ENCODE data around the gene ABLIM2.

Gene ABLIM2

DNA sequence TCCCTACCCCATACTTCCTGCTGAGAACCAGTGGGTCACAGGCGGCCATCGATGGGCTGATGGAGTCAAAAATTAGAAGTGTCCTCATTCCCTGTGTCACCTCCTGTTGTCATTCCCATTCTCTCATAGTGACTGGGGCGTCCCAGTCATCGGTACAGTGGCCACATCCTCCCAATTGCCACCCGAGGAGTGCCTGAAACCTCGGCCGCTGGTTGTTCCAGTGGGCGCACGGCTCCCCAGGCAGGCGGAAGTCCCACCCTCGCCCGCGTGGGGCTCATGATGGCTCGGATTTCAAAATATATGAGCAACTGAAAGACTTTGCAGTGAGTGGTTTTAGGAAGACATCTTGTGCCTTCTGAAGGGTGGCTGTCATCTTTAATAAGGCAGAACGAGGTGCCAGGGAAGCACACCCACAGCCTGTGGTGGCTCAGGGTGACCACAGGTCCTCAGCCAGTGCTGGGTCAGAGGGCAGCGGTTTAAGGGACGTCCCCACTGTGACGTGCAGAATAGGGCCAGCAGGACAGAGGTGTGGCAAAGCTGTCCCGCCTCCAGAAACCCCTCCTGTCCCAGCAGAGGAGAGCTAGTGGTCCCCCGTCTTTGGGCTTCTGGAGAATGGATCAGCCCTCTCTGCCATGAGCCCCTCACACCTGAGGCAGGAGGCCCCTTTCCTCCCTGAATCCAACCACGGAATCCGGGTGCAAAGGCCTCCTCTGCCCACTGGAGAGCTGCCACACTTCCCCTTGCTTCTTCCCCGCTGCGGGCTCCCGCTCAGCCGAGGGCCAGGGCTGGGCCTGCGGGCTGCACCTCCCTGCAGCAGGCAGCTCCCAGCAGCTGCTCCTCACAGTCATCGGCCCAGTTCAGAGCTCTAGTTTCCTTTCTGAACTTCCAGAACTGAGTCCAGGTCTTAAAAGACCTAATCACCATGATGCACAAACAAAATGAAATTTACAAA is 90.4 kb downstream of the ABLIM2 start:
- no peak for DNase-seq (ENCODE audit: low spot score)

DNA sequence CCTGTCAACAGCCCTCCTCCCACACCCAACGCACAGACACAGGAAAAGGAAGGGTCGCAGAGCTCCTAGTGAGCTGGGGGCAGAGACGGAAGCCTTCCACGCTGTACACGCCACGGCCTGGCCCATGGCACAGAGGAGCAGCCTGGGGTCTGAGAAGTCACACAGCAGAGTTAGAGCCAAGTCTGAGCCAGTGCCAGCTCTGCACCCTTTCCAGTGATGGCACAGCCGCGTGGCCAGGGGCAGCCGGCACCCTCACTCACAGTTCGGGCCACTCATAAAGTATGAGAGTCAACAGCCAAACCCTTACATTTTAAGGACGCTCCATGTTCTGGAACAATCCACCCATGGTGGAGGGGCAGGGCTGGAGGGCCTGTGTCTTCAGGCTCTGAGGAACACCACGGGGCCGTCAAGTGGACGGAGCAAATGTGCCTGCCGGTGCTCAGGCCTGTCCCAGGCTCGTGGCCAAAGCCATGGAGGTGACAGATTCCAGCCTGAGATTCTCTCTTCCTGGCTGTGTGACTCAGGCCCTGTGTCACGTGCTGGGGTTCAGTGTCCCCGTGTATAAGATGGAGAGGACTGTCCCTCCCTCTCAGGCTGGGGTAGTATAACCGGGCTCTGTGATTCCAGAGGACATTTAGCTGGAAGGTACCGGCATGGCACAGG is 91.2 kb downstream of the ABLIM2 start:
- DNase-seq (ENCODE audit: low spot score), result no peak

DNA sequence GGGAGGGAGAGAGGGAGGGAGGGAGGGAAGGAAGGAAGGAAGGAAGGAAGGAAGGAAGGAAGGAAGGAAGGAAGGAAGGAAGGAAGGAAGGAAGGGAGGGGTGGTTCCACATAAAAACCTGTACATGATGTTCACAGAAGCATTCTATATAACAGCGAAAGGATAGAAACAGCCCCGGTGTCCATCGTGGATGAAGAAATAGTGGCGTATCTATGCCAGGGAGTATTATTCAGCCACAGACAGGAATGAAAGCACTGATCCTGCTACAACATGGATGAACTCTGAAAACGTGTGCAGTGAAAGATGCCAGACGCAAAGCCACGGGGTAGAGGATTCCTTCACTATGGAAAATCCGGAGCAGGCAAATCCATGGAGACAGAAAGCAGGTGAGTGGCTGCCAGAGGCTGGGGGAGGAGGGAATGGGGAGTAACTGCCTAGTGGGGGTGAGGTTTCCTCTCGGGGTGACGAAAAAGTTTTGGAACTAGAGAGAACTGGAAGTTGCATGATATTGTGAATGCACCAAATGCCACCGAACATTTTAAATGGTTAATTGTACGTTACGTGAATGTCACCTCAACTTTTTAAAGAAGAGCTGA is 92.2 kb downstream of the ABLIM2 start:
- no peak for DNase-seq (ENCODE audit: low spot score)

DNA sequence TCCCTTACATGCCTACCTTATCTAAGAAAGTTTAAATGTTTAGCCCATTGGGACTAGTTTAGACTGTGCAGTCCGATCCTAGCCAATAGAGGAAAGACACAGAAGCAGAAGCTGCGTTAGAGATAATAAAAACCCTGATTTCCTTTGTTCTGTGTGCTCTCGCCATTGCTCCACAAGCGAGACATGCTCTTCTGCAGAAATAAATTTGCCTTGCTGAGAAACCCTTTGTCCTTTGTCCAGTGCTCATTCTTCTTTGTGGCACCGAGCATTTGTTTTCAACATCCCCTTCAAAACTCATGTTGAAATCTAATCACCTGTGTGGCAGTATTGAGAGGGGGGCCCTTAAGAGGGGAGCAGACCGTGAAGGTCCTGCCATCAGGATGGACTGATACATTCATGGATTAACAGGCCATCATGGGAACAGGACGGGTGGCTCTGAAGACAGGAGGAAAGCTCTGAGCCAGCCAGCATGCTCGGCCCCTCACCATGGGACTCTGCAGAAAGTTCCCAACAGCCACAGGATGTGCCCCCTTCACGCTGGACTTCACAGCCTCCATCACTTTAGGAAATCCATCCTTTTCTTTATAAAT is 94.5 kb downstream of the ABLIM2 start:
- no peak for DNase-seq (ENCODE audit: low spot score)

DNA sequence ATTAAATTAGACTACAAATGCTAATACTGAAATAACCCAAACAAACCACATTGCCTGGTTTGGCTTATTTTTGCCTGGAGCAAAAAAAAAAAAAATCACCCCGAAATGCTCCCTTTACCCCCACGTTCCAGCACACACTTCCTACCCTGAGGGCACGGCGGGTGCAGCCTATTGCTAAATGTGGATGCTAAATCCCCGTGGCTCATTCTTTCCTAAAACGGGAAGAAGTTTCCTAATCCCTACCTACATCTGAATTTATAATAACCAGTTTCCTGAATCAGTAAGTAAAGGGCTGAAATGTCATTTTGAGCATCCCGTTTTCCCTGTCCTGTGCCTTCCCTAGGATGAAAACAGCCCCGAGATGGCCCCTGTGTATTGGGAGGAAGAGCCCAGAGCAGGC is 97.0 kb downstream of the ABLIM2 start:
- DNase-seq (ENCODE audit: low spot score), result no peak

DNA sequence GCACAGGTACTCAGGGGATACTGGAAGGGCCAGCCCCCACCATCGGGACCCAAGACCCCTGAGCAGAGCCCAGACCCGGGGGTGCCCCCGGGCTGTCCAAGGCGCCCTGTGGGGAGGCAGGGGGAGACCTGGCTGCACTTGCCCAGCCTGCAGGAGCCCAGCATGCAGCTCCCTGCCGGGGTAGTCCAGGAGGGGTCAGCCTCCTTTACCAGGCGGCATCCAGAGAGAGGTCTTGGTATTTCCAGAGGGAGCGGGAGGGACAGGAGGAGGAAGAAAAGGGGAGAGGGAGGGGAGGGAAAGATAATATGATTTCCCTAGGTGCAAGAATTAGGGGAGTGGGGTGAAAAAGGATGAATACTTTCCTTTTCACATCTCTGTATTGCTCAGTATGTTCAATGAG is 97.5 kb downstream of the ABLIM2 start:
- no peak for DNase-seq (ENCODE audit: low spot score)

DNA sequence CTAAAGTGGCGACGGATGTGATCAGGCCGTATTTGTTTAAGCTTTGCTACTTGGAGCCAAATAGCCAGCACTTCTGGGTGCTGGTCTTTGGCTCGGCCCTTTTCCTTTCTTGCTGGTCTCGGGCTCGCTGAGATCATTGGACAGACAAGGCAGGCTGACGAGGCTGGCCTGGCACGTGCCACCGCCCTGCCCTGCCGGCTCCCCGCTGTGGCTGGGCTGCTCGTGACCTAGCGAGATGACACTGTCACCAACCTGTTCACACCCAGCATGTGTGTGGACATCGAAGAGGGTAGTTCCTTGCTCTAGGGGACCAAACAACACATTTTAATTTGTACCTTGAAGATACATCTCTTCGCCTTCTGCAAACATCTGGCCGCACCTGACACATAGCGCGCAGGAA is 98.0 kb downstream of the ABLIM2 start:
- DNase-seq (ENCODE audit: low spot score), result no peak

DNA sequence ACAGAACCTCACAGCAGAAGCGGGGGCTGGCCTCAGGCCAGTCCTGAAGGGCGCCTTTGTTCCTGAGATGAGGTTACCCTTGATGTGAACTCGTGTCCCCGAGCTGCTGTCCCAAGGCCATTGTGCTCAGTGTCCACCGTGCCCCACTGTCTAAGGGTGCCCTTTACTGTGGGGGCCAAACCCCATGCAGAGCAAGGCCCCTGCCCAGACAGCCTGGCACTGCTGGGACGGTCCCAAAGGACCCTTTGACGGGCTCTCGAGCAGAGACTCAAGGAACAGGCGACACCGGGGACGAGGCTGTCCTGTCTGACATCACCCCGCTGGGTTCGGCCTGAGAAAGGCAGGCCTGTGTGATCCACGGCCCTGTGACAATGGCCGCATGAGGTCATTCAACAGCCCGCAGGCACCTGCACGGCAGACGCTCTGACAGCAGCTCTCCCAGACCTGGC is 100.6 kb downstream of the ABLIM2 start:
- no peak for DNase-seq (ENCODE audit: low spot score)

DNA sequence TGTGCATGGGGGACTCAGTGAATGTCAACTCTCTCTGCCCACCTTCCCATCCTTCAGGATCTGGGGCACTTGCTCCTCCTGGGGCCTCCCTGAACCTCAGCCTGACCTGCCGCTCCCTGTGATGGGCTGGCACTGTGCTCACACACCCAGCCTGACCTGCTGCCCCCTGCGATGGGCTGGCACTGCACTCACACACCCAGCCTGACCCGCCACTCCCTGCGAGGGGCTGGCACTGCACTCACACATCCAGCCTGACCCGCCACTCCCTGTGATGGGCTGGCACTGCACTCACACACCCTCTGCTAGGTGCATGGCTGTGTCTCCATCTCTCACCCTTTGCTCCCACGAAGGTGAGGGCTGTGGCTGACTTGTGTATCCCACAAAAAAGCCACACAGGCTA is 103.4 kb downstream of the ABLIM2 start:
- no peak for DNase-seq (ENCODE audit: low spot score)

DNA sequence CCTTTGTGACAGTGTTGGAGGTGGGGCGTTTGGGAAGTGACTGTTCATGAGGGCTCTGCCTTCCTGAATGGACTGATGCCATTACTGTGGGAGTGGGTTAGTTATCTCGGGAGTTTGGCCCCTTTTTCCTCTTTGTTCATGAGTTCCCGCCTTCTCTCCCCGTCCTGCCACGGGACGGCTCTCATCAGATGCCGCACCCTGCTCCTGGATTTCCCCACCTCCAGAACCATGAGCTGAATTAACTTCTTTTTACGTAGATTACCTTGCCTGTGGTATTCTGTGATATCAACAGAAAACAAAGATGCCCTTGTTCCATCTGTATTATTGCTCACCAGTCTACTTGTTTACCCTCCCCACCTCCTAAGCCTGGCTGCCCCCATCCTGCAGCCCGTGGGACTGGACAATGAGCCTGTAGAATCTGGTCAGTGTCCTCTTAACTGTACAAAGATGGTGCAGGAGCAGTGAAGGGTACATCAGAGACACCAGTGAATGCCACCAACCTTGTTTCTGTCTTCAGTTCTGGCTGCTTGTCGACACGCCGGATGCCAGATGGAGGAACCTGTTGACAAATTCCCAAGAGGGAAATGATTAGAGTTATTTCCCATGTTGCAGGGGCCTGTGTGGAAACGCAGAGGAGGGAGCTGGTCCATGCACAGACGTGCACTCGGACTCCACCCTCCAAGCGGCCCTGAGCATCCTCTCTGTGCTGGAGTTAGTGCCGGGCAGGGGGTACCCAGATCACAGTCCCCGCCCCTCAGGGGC is 104.7 kb downstream of the ABLIM2 start:
- no peak for DNase-seq (ENCODE audit: low spot score)

DNA sequence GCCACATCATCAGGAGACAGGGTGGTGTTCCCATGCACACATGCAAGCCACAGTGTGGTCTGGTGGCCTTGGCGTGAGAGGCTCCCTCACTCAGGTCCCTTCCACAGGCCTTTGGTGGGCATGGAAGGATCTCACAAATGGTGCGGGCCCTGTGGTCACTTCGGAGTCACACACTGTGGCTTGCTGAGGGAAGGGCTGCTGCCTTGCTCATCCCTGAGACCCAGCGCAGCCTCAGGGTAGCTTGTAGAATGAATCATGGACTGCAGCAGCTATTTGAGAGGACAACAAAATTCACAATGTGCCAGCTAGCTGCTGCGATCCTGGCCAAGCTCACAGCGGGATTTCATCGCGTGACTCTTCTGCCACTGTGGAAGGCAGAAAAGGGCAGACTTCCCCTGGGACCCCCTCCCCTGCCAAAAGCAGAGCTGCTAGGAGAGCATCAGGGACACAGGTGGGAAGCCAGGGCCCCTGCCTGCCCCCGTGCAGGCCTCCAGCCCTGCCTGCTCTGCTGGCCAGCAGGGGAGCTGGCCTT is 106.4 kb downstream of the ABLIM2 start:
- no peak for DNase-seq (ENCODE audit: low spot score)

DNA sequence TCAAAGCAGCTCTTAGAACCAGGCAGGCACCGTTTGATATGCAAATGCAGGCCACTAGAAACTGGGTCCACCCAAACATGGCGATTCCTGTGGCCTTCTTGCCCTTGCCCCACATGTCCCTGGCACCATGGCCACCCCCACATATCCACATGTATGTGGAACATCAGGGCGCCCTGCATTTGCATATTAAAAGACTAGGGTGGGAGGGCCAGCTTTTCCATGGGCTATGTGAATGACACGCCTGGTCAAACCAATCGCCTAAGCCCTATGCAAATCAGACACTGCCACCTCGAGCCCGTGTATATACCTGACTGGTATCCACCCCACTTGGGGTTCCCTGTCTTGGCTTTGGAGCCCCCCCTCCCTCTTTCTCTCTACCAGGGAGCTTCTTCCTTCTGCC is 107.0 kb downstream of the ABLIM2 start:
- DNase-seq (ENCODE audit: low spot score), result no peak

DNA sequence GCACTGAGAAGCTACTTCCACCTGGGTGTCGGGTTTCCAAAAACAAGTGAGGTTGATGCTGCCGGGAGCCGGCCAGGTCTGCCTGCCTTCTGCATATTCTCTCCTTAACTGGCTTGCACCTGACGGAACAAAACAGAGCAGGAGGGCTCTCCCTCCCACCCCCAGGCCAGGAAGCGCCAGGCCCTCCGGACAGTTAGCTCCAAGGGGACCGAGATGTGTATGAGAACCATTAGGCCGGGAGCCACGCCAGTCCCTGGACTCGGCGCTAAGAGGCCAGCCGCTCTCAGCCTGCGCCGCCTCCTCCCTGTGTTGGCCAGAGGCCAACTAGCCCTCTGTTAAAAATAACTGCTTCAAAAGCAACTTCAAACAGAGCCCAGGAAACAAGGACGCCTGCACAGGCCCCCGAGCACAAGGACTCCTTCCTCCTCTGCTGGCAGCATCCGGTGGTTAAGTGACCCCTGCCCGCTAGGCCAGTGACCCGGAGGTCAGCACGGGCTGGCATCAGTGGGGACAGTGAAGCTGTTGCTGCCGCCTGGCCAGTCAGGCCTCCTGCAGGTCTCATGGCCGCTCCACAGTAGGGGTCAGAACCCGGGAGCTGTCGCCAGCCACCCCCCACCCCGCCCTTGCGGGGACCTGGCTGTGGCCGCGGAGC is 107.9 kb downstream of the ABLIM2 start:
- DNase-seq (ENCODE audit: low spot score), result no peak

DNA sequence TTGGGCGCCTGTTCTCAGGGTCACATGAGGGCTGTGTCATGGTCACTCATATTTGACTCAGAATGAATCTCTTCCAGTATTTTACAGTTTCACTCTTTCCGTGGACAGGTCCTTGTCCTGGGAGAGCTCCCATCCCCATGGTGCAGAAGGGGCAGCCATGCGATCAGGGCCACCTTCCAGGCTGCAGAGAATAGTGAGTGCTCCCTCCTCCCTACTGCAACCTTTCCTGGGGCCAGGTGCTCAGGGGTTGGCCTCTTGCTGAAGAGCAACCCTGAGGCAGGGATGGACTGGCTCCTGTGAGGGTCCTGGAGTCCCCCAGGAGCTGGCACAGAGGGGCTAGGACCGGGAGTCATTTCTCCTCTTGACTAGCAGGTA is 108.4 kb downstream of the ABLIM2 start:
- DNase-seq (ENCODE audit: low spot score), result no peak

DNA sequence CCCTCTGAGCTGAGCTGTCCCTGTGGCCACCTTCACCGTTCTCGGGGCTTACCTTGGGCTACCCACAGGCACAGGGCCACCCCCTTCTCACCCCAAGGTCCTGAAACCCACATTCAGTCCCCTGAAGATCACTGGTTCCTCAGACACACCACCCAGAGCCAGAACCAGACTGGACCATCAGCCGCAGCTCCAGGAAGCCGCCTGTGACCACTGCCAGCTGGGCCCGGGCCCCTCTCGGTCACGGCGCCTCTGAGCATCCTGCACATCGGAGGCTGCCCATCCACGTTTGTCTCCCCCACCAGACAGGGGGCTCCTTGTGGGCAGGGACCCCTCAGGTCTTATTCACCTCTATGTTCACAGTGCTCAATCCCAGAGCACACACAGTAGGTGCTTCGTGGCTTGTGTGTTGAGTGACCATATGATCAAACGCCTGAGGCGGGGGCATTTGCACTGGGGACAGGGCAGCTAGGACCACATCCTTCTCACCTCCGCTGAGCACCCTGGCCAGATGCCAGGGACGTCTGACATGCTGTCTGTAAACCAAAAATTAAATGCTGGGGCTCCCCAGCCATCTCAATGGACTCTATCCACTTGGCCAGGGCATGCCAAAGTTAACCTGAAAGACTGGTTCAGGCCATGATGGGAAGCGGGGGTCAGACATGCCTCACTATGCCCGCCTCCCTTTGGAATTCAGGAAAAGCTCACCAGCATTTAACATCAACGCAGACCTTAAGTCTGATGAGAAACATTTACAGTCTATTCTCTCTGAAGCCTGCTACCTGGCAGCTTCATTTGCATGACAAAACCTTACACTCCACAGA is 109.5 kb downstream of the ABLIM2 start:
- DNase-seq (ENCODE audit: low spot score), result no peak

DNA sequence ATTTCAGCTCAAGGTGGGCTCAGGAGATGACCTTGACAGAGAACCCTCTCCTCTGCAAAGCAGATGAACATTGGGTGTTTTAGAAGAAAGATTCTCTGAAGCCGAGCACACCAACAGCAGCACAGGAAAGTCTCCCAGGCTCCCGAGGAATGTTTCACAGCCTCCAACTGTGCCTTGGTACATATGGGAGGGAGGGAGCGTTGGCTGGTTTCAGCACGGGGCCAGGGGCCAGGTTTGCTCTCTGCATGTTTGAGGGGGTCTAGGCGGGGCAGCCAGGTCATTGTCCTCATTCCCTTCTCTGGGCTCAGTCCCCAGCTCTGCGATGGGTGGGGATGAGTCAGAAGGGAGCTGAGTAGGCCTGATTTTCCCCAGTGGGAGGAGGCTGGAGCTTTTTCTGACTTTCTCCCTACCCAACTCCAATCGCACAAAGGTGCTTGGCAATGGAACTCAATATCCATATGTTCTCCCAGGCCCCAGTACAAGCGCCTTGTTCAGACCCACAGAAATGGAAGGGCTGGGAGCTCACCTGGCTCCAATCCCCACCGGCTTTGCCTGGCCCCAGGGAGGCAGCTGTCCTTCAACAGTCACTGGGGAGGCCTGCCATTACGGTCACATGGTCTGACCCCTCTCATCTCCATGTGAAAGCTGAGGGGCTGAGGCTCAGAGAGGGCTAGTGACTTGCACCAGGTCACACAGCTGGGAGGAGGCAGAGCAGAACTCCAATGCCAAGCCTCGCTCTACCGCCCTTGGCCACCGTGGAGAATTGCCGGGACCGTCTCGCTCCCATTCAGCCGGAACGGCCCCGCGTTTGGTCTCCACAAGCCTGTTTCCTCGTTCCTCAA is 110.6 kb downstream of the ABLIM2 start:
- no peak for DNase-seq (ENCODE audit: low spot score)

DNA sequence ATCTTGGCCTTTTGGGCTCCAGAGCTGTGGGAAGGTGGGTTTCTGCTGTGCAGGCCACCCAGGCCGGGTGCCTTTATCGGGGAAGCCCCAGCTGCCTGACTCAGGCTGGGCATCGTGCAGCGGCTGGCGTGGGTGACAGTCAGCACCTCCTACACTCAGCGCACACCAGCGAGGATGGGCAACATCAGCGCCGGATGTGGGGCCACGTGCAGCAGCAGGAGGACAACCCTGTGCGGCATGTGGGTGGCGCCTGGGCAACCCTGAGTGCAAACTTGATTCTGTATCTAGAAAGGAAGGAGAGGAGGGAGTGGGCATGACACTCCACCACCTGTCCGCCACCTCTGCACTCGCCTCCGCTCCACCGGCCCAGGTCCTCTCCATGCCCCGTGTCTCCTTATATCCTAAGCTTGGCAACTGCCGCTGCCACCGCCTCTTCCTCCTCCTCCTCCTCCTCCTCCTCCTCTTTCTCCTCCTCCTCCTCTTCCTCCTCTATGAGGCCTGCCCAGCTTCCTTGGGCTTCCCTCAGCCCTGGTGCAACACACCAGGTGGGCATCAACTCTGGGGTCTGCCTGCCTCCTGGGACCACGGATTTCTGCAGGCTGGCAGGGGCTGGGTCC is 111.6 kb downstream of the ABLIM2 start:
- DNase-seq (ENCODE audit: low spot score), result no peak

DNA sequence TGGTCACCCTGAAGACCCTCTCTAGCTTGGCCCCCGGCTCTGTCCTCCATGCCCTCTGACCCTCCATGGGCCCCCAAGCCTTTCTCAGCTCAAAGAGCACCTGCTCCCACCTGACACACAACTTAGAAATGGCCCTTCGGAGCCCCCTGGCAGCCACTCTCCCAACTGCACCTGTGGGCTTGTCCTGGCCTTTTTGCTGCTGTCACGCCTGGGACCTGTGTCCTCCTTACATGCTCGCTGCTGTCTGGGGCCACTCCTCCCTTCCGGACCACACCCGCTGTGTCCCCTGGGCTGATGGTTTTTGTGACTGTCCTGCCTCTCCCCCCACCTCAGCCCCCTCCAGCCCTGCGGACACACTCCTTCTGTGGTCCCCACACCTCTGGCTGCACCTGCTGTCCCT is 112.7 kb downstream of the ABLIM2 start:
- no peak for DNase-seq (ENCODE audit: low spot score)

DNA sequence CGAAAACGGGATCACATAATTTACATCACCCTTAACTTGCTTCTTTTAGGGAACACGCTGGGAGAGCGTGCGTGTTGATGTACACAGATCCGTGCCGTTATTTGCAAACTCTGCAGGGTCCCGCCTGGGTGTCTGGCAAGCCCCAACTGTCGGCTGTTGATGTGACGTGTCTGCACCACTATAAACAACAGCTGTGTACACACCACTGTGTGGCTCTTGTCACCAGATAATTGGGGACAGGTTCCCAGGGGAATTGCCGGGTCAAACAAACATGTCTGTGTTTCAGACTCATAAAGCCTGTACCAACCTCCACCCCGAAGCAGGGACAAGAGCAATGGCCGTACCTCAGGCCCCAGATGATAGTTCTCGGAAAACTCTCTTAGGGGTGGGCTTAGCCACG is 113.9 kb downstream of the ABLIM2 start:
- no peak for DNase-seq (ENCODE audit: low spot score)
